ENCODE data around the gene NAGK. TPM values are rescaled to one million over a fixed set of nuclear protein-coding genes. Genes with fewer than 3 reads are reported as not detected.
A peak's percentile ranks its signal among the peaks of the same experiment; 100 is the strongest.

The NAGK gene
- total RNA-seq, 4 donors from 2014 or later = 58.0 to 125 (median 67.6) TPM

- H3K27ac ChIP-seq = peak overlapping the region; percentile 87 to 98 (median 95)
- peaks cover 27 to 37% (median 31%) of the 10 kb centered on the region in 4 donors for H3K4me1 ChIP-seq
- no peak for DNase-seq
- TF ChIP-seq POLR2AphosphoS5 (IDR thresholded peaks at IDR 0.05) (no peak), POLR2A (IDR thresholded peaks at IDR 0.05) (no peak), CTCF (IDR thresholded peaks at IDR 0.05) (no peak), EP300 (IDR thresholded peaks at IDR 0.05; ENCODE audit: low read depth) (no peak)
- H3K36me3 ChIP-seq = peaks cover 0 to 3% (median 0%) of the 10 kb centered on the region in 4 donors
- peak overlapping the region; percentile 60 to 85 (median 75) for H3K4me3 ChIP-seq
- WGBS, 2 donors (ENCODE audit: low coverage in 1 of 2) = 9 to 50% methylated on average over 3 to 26 of the region's 26 CpGs
- intact Hi-C loops (cut with DNase I; ENCODE audit: low total_unique reads) = no loop called here
- H3K9me3 ChIP-seq = no peaks in the 10 kb centered on the region
- no peaks in the 10 kb centered on the region for H3K27me3 ChIP-seq
- in situ Hi-C loops (cut with MboI; ENCODE audit: low pct_ligation_motif_present in 1 of 4, low pct_unique_long_range_greater_than_20kb in 1 of 4, low sequenced_read_pairs in 3 of 4) = no loop called here
These were observed 756 bp upstream of the NAGK start for GRCh38 chr2:71067567-71068217.

GRCh38 chr2:71069376-71069775 lies 928 bp downstream of the NAGK start:
- 44 to 49% methylated on average over 3 to 5 of the region's 5 CpGs for WGBS, 2 donors (ENCODE audit: low coverage in 1 of 2)
- intact Hi-C loops (cut with DNase I; ENCODE audit: low total_unique reads) = no loop called here
- no peak for DNase-seq
- Histone ChIP-seq H3K9me3 (no peaks in the 10 kb centered on the region), H3K27me3 (no peaks in the 10 kb centered on the region), H3K4me3 (peak overlapping the region; percentile 60 to 88 (median 75)), H3K36me3 (peaks cover 0 to 5% (median 2%) of the 10 kb centered on the region in 4 donors), H3K4me1 (peaks cover 27 to 38% (median 31%) of the 10 kb centered on the region in 4 donors), H3K27ac (peak overlapping the region; percentile 87 to 98 (median 95))
- in situ Hi-C loops (cut with MboI; ENCODE audit: low pct_ligation_motif_present in 1 of 4, low pct_unique_long_range_greater_than_20kb in 1 of 4, low sequenced_read_pairs in 3 of 4) = no loop called here
- TF ChIP-seq EP300 (IDR thresholded peaks at IDR 0.05; ENCODE audit: low read depth) (no peak), POLR2A (IDR thresholded peaks at IDR 0.05) (no peak), POLR2AphosphoS5 (IDR thresholded peaks at IDR 0.05) (no peak), CTCF (IDR thresholded peaks at IDR 0.05) (no peak)

- Histone ChIP-seq H3K27ac (peak overlapping the region in 1 of 4 donors; percentile 66), H3K4me3 (no peak overlapping the region), H3K36me3 (peaks cover 0 to 10% (median 3%) of the 10 kb centered on the region in 4 donors), H3K4me1 (peaks cover 27 to 38% (median 31%) of the 10 kb centered on the region in 4 donors), H3K9me3 (no peaks in the 10 kb centered on the region), H3K27me3 (no peaks in the 10 kb centered on the region)
- in situ Hi-C loops (cut with MboI; ENCODE audit: low pct_ligation_motif_present in 1 of 4, low pct_unique_long_range_greater_than_20kb in 1 of 4, low sequenced_read_pairs in 3 of 4) (no loop called here), intact Hi-C loops (cut with DNase I; ENCODE audit: low total_unique reads) (no loop called here)
- DNase-seq = no peak
- WGBS, 2 donors (ENCODE audit: low coverage in 1 of 2) = 37 to 51% methylated on average over 3 to 10 of the region's 10 CpGs
- TF ChIP-seq POLR2AphosphoS5 (IDR thresholded peaks at IDR 0.05) (no peak), CTCF (IDR thresholded peaks at IDR 0.05) (peak in 4 of 5 experiments; percentile 8 to 16 (median 14))
These were observed 2.0 kb downstream of the NAGK start for GRCh38 chr2:71070294-71071093.

- no peaks in the 10 kb centered on the region for H3K27me3 ChIP-seq
- peak; percentile 46 for DNase-seq
- in situ Hi-C loops (cut with MboI; ENCODE audit: low pct_ligation_motif_present in 1 of 4, low pct_unique_long_range_greater_than_20kb in 1 of 4, low sequenced_read_pairs in 3 of 4) (no loop called here), intact Hi-C loops (cut with DNase I; ENCODE audit: low total_unique reads) (no loop called here)
- H3K9me3 ChIP-seq = no peaks in the 10 kb centered on the region
- no peak overlapping the region for H3K4me3 ChIP-seq
- TF ChIP-seq CTCF (IDR thresholded peaks at IDR 0.05) = no peak
- no peak for TF ChIP-seq POLR2A (IDR thresholded peaks at IDR 0.05)
- TF ChIP-seq EP300 (IDR thresholded peaks at IDR 0.05; ENCODE audit: low read depth) = no peak
- no peak for TF ChIP-seq POLR2AphosphoS5 (IDR thresholded peaks at IDR 0.05)
- peak overlapping the region; percentile 32 to 66 (median 48) for H3K27ac ChIP-seq
- WGBS, 2 donors (ENCODE audit: low coverage in 1 of 2) = 34 to 63% methylated on average over 2 to 14 of the region's 14 CpGs
- H3K36me3 ChIP-seq = peaks cover 0 to 17% (median 5%) of the 10 kb centered on the region in 4 donors
- H3K4me1 ChIP-seq = peaks cover 27 to 38% (median 31%) of the 10 kb centered on the region in 4 donors
These were observed 3.4 kb downstream of the NAGK start for GRCh38 chr2:71071681-71072398.

Data from transverse colon (tissue), 4 donors.